Measurements from ENCODE around the gene PAPSS1. TPM values are rescaled to one million over a fixed set of nuclear protein-coding genes. Genes with fewer than 3 reads are reported as not detected.
"Not testable (repeated sequence)": the region's sequence is repeated elsewhere in the genome, so short reads cannot be mapped to it uniquely, and the experiment has no call there.

PAPSS1 gene
- 53.8 TPM for total RNA-seq

GRCh38 chr4:107719922-107720722 is at the start of gene PAPSS1:
TSS of gene PAPSS1 (minus strand) at chr4:107720234. CDS start at chr4:107720179, 55 bp downstream.
- DNase-seq (ENCODE audit: low spot score), result peak; percentile 98

- peak; percentile 33 for DNase-seq (ENCODE audit: low spot score)
These were observed 40.4 kb upstream of the PAPSS1 start for GRCh38 chr4:107760281-107760947.

- DNase-seq (ENCODE audit: low spot score), result no peak
These were observed 37.9 kb upstream of the PAPSS1 start for GRCh38 chr4:107757864-107758476.

GRCh38 chr4:107757283-107757682 is 37.2 kb upstream of the PAPSS1 start:
- DNase-seq (ENCODE audit: low spot score), result no peak

- DNase-seq (ENCODE audit: low spot score), result no peak
These were observed 35.9 kb upstream of the PAPSS1 start for GRCh38 chr4:107755841-107756356.

- DNase-seq (ENCODE audit: low spot score), result no peak
These were observed 31.6 kb upstream of the PAPSS1 start for GRCh38 chr4:107751670-107752069.

- no peak for DNase-seq (ENCODE audit: low spot score)
These were observed 27.9 kb upstream of the PAPSS1 start for GRCh38 chr4:107747748-107748486.

GRCh38 chr4:107746161-107746560 is 26.1 kb upstream of the PAPSS1 start:
- DNase-seq (ENCODE audit: low spot score), result no peak

- DNase-seq (ENCODE audit: low spot score), result no peak
These were observed 24.5 kb upstream of the PAPSS1 start for GRCh38 chr4:107744532-107744931.

GRCh38 chr4:107743532-107743931 is 23.5 kb upstream of the PAPSS1 start:
- no peak for DNase-seq (ENCODE audit: low spot score)

- DNase-seq (ENCODE audit: low spot score), result no peak
These were observed 22.8 kb upstream of the PAPSS1 start for GRCh38 chr4:107742791-107743190.

GRCh38 chr4:107742196-107742595 is 22.2 kb upstream of the PAPSS1 start:
- no peak for DNase-seq (ENCODE audit: low spot score)

- peak; percentile 44 for DNase-seq (ENCODE audit: low spot score)
These were observed 21.1 kb upstream of the PAPSS1 start for GRCh38 chr4:107740950-107741701.

GRCh38 chr4:107740381-107740780 is 20.3 kb upstream of the PAPSS1 start:
- no peak for DNase-seq (ENCODE audit: low spot score)

- DNase-seq (ENCODE audit: low spot score), result no peak
These were observed 17.4 kb upstream of the PAPSS1 start for GRCh38 chr4:107737450-107737849.

- DNase-seq (ENCODE audit: low spot score), result peak; percentile 29
These were observed 17.0 kb upstream of the PAPSS1 start for GRCh38 chr4:107736924-107737448.

- DNase-seq (ENCODE audit: low spot score), result no peak
These were observed 16.0 kb upstream of the PAPSS1 start for GRCh38 chr4:107736037-107736436.

GRCh38 chr4:107734120-107734519 is 14.1 kb upstream of the PAPSS1 start:
- no peak for DNase-seq (ENCODE audit: low spot score)

- no peak for DNase-seq (ENCODE audit: low spot score)
These were observed 13.4 kb upstream of the PAPSS1 start for GRCh38 chr4:107733431-107733925.

GRCh38 chr4:107729050-107729449 is 9.0 kb upstream of the PAPSS1 start:
- not testable (repeated sequence) for DNase-seq (ENCODE audit: low spot score)

Data from mucosa of gallbladder (tissue), 1 donor.